Measurements from ENCODE around the gene MKRN2. TPM values are rescaled to one million over a fixed set of nuclear protein-coding genes. Genes with fewer than 3 reads are reported as not detected.

MKRN2 gene
- total RNA-seq, 1 experiment from 2014 or later = 20.3 TPM

DNA sequence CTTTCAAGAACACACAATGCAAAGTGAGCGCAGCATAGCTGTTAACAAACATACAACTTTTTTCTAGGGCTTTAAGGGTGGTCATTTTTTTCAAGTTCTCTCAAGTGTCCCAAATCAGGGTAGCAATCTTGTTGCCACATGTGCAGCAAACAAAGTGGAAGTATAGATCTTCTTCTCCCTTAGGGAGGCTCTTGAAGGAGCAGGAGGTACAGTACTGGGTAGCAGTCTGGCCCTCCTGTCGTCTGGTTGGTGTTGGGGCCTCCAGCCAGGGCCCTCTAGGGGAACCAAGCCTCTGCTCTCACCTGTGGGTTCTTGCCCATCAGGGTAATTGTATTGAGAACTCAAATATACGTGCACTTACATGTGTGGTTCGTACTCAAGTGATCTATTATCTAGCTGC lies 25.8 kb downstream of the MKRN2 start:
- Mint-ChIP-seq H3K27me3 (ENCODE audit: unreplicated experiment) (no peaks in the 10 kb centered on the region), H3K4me3 (ENCODE audit: low read depth, unreplicated experiment) (no peak overlapping the region), H3K27ac (ENCODE audit: unreplicated experiment) (no peak overlapping the region), H3K36me3 (ENCODE audit: insufficient read depth, unreplicated experiment) (peaks cover 58% of the 10 kb centered on the region), H3K9me3 (ENCODE audit: low read depth, unreplicated experiment) (no peaks in the 10 kb centered on the region), H3K4me1 (ENCODE audit: low read depth, unreplicated experiment) (peaks cover 8% of the 10 kb centered on the region)
- no peak for DNase-seq
- CTCF ChIA-PET = no interaction called here
- intact Hi-C loops (cut with micrococcal nuclease; ENCODE audit: unreplicated experiment) = no loop called here
- no TSS peak for BruUV-seq (replicated peaks)
- no peak for TF ChIP-seq CTCF (IDR thresholded peaks at IDR 0.05; ENCODE audit: unreplicated experiment)

DNA sequence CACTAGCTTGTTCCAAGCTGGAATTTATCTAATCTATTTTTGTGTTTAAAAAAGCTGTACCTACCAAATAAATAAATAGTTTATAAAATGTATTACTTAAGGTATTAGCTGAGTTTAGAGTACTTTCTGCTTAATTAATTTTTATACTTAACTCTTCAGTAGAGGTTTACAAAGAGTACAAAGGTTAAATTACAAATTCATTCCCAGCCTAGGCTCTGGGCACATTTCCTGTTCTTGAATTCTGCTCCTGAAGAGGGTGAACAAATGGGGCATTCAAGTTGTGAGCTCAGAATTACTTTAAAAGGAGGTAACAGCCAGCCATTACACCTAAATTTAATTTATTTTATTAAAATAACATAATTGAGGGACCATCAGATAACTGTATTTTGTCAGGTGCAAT lies 26.4 kb downstream of the MKRN2 start:
- Mint-ChIP-seq H3K9me3 (ENCODE audit: low read depth, unreplicated experiment) (no peaks in the 10 kb centered on the region), H3K4me3 (ENCODE audit: low read depth, unreplicated experiment) (no peak overlapping the region), H3K4me1 (ENCODE audit: low read depth, unreplicated experiment) (peaks cover 8% of the 10 kb centered on the region), H3K36me3 (ENCODE audit: insufficient read depth, unreplicated experiment) (peaks cover 56% of the 10 kb centered on the region), H3K27me3 (ENCODE audit: unreplicated experiment) (no peaks in the 10 kb centered on the region), H3K27ac (ENCODE audit: unreplicated experiment) (no peak overlapping the region)
- intact Hi-C loops (cut with micrococcal nuclease; ENCODE audit: unreplicated experiment) = no loop called here
- no peak for TF ChIP-seq CTCF (IDR thresholded peaks at IDR 0.05; ENCODE audit: unreplicated experiment)
- no TSS peak for BruUV-seq (replicated peaks)
- no peak for DNase-seq
- CTCF ChIA-PET = no interaction called here

DNA sequence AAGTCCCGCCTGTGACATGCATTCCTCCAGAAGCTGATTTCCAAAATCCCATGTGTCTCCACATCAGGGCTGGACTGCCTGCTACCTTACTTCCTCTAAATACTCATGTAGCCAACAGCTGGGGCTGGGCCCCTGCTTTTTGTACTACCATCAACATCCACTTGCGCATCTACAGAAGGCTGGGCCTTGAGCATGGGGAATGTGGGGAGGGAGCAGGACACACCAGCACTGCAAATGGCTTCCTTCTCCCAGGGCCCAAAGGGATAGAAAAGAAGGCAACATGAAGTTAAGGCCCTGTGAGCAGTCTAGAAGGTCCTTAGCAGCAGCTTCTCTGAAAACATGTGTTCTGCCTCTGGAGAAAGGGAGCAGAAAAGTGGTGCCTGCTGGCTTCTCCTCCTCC lies 27.2 kb downstream of the MKRN2 start:
- H3K36me3 Mint-ChIP-seq (ENCODE audit: insufficient read depth, unreplicated experiment) = peaks cover 59% of the 10 kb centered on the region
- no peak overlapping the region for H3K27ac Mint-ChIP-seq (ENCODE audit: unreplicated experiment)
- CTCF ChIA-PET = interaction anchor here (0.9 kb wide), 1 partner anchor 8 kb away, joined by 3 read pairs; no protein-coding TSS in a partner anchor
- no TSS peak for BruUV-seq (replicated peaks)
- H3K9me3 Mint-ChIP-seq (ENCODE audit: low read depth, unreplicated experiment) = no peaks in the 10 kb centered on the region
- intact Hi-C loops (cut with micrococcal nuclease; ENCODE audit: unreplicated experiment) = no loop called here
- no peak overlapping the region for H3K4me3 Mint-ChIP-seq (ENCODE audit: low read depth, unreplicated experiment)
- no peak for DNase-seq
- peaks cover 14% of the 10 kb centered on the region for H3K4me1 Mint-ChIP-seq (ENCODE audit: low read depth, unreplicated experiment)
- no peaks in the 10 kb centered on the region for H3K27me3 Mint-ChIP-seq (ENCODE audit: unreplicated experiment)
- TF ChIP-seq CTCF (IDR thresholded peaks at IDR 0.05; ENCODE audit: unreplicated experiment) = no peak

- TF ChIP-seq CTCF (IDR thresholded peaks at IDR 0.05; ENCODE audit: unreplicated experiment) = no peak
- Mint-ChIP-seq H3K27me3 (ENCODE audit: unreplicated experiment) (no peaks in the 10 kb centered on the region), H3K36me3 (ENCODE audit: insufficient read depth, unreplicated experiment) (peaks cover 61% of the 10 kb centered on the region), H3K9me3 (ENCODE audit: low read depth, unreplicated experiment) (no peaks in the 10 kb centered on the region), H3K4me1 (ENCODE audit: low read depth, unreplicated experiment) (peaks cover 8% of the 10 kb centered on the region), H3K27ac (ENCODE audit: unreplicated experiment) (no peak overlapping the region), H3K4me3 (ENCODE audit: low read depth, unreplicated experiment) (no peak overlapping the region)
- CTCF ChIA-PET = interaction anchor here (0.9 kb wide), 1 partner anchor 9 kb away, joined by 3 read pairs; no protein-coding TSS in a partner anchor
- DNase-seq = no peak
- BruUV-seq (replicated peaks) = no TSS peak
- intact Hi-C loops (cut with micrococcal nuclease; ENCODE audit: unreplicated experiment) = no loop called here
These were observed 28.3 kb downstream of the MKRN2 start for GRCh38 chr3:12585181-12585580.

Data from Calu3 (cell line).